Measurements from ENCODE around the gene FGR.

- no peak for TF ChIP-seq TAF1 (IDR thresholded peaks at IDR 0.05; ENCODE audit: low read depth, low read length)
- TF ChIP-seq POLR2A (IDR thresholded peaks at IDR 0.05; ENCODE audit: low read depth, low read length): no peak
- TF ChIP-seq POLR2AphosphoS5 (IDR thresholded peaks at IDR 0.05; ENCODE audit: low read depth, low read length): no peak
- TF ChIP-seq POU2F2 (IDR thresholded peaks at IDR 0.05; ENCODE audit: low read depth, low read length): no peak
These were observed 33.6 kb downstream of the FGR start for GRCh38 chr1:27601321-27601770.
